AG04450 (cell line): ENCODE measurements around the gene C2CD5. TPM values are rescaled to one million over a fixed set of nuclear protein-coding genes. Genes with fewer than 3 reads are reported as not detected.
"Not testable (repeated sequence)": the region's sequence is repeated elsewhere in the genome, so short reads cannot be mapped to it uniquely, and the experiment has no call there.

Experiments used
- CTCF ChIA-PET: fragments of 300-600, 350-600 bp; formaldehyde crosslinking; extraction: SDS; loops from one replicate; lab custom pipeline; 2022; ENCODE audit warnings: antibody characterized with exemption, inconsistent platforms; lab: Charles Lee
- POLR2A ChIA-PET: fragments of 350-600 bp; formaldehyde crosslinking; extraction: SDS; loops from one replicate; lab custom pipeline; 2021; ENCODE audit warnings: antibody characterized with exemption, inconsistent platforms; lab: Yijun Ruan, JAX
- DNase-seq: peaks from one replicate; pipeline ENCODE4 v3.0.0-alpha.2; 2011; ENCODE audit warnings: low read depth, low spot score
- H3K27ac ChIP-seq: one replicate; pipeline ENCODE4 v1.5.1; 2012; ENCODE audit warnings: low read depth, low read length, control low read depth
- H3K27me3 ChIP-seq: one replicate; pipeline ENCODE4 v1.6.0; 2012; ENCODE audit warnings: low read length; ENCODE audit not compliant: control insufficient read depth, insufficient read depth
- H3K4me3 ChIP-seq: 2 replicates; pipeline ENCODE4 v1.5.1; 2011; ENCODE audit warnings: mild to moderate bottlenecking, low read depth, low read length, control low read depth
- H3K9me3 ChIP-seq: 2 replicates; pipeline ENCODE4 v1.5.1; 2012; ENCODE audit warnings: low read length; ENCODE audit not compliant: control insufficient read depth, insufficient read depth
- CTCF ChIP-seq: IDR thresholded peaks from 2 replicates; pipeline ENCODE4 v1.5.1; 2011; ENCODE audit warnings: low read depth, low read length, control low read depth, inconsistent platforms
- polyA plus RNA-seq: library from polyadenylated mRNA; depleted of rRNA; stranded (reverse); fragments of >200 nt; gene quantifications from 2 replicates; pipeline ENCODE4 v1.2.3, GENCODE V29; 2011

C2CD5 gene
- polyA plus RNA-seq, 1 experiment: 38.3 TPM

DNA sequence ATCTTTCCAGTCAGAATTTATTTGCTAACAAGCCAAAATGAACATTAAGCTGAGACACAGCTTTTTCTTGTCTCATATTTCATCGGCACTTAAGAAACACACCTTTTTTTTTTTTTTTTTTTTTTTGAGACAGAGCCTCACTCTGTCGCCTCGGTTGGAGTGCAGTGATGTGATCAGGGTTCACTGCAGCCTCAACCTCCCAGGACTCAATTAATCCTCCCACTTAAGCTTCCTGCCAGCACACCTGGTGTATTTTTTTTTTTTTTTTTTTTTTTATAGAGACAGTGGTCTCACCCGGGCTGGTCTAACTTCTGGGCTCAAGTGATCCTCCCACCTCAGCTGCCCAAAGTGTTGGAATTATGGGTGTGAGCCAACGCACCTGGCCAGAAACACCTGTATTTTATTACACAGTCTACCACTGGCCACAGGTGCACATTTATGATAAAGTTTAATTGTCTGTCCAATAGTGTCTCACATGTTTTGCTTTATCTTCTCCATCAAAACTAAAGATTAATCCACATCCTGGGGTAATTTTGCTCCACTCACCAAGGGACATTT lies 62.7 kb downstream of the C2CD5 start:
- ChIA-PET CTCF (interaction anchor here (0.6 to 1.1 kb wide), 4 partner anchors 9 to 27 kb away, joined by 3 to 6 read pairs (median 4); no protein-coding TSS in a partner anchor), POLR2A (no interaction called here)
- H3K9me3 ChIP-seq: no peaks in the 10 kb centered on the region
- H3K4me3 ChIP-seq: no peak overlapping the region
- no peaks in the 10 kb centered on the region for H3K27me3 ChIP-seq
- H3K27ac ChIP-seq: no peak overlapping the region
- TF ChIP-seq CTCF: no peak
- DNase-seq: no peak

- H3K4me3 ChIP-seq, H3K27me3 ChIP-seq, H3K27ac ChIP-seq, DNase-seq, H3K9me3 ChIP-seq, POLR2A ChIA-PET: not testable (repeated sequence)
- CTCF ChIA-PET: interaction anchor here (0.7 to 1.1 kb wide), 2 partner anchors 21 kb away, joined by 4 to 6 read pairs; no protein-coding TSS in a partner anchor
Measured at GRCh38 chr12:22480814-22481213, 63.5 kb downstream of the C2CD5 start.

- ChIA-PET POLR2A (no interaction called here), CTCF (interaction anchor here (0.7 kb wide), 1 partner anchor 21 kb away, joined by 4 read pairs; no protein-coding TSS in a partner anchor)
- no peaks in the 10 kb centered on the region for H3K27me3 ChIP-seq
- H3K27ac ChIP-seq: no peak overlapping the region
- no peak for TF ChIP-seq CTCF
- H3K4me3 ChIP-seq: no peak overlapping the region
- no peak for DNase-seq
- H3K9me3 ChIP-seq: no peaks in the 10 kb centered on the region
Measured at GRCh38 chr12:22480016-22480415, 64.3 kb downstream of the C2CD5 start.

DNA sequence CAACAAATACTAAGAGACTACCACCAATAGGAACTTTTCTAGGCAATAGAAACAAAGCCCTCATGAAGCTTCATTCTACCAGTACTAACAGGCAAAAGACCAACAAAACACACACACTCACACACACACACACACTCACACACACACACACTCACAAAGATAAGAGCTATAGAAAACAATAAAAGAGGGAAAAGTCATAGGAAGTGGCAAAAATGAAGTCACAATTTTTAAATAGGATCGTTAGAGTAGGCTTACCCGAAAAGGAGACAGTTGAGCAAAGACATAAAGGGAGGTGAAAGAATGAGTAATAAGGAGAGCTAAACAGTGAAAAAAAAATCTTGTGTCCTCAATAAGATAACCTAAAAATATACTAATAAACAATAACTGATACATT lies 66.5 kb downstream of the C2CD5 start:
- DNase-seq: no peak
- H3K27me3 ChIP-seq: no peaks in the 10 kb centered on the region
- H3K9me3 ChIP-seq: no peaks in the 10 kb centered on the region
- ChIA-PET CTCF (interaction anchor here (8.3 kb wide), 1 partner anchor 18 kb away, joined by 61 read pairs; no protein-coding TSS in a partner anchor), POLR2A (interaction anchor here (0.5 to 0.8 kb wide), 2 partner anchors 67 to 427 kb away, joined by 3 read pairs; partner anchors contain the start of gene C2CD5)
- H3K27ac ChIP-seq: no peak overlapping the region
- no peak for TF ChIP-seq CTCF
- H3K4me3 ChIP-seq: no peak overlapping the region

DNA sequence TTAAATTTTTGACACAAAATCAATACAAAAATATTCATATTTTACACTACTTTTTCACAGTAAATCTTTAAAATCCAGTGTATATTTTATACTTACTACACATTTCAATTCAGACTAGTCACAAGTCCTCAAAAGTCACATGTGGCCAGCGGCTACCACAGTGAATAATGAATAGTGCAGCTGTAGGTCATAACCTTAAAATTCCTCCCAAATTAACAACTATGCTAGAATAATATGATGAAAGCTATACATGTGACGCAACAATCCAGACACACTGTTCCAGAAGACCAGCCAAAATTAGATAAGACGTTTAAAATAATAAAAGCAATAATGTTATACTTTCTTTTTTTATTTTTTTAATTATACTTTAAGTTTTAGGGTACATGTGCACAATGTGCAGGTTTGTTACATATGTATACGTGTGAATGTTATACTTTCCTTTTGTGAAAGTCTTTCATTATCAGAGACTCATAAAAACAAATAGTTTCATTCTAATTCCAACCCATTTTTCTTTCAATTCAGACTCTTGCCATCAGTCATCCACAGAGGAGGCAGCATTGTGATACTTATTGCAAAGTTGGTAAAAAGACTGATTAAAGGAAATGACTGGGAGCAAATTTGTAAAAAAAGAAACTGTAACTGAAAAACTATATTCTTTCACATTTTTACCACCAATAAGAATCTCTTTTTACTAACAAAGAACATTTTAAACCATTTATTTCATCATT lies 67.0 kb downstream of the C2CD5 start:
- H3K27me3 ChIP-seq: no peaks in the 10 kb centered on the region
- no peak for TF ChIP-seq CTCF
- ChIA-PET POLR2A (interaction anchor here (0.5 to 0.8 kb wide), 2 partner anchors 67 to 427 kb away, joined by 3 read pairs; partner anchors contain the start of gene C2CD5), CTCF (interaction anchor here (8.3 kb wide), 1 partner anchor 17 kb away, joined by 61 read pairs; no protein-coding TSS in a partner anchor)
- no peak overlapping the region for H3K27ac ChIP-seq
- DNase-seq: peak; percentile 32
- H3K4me3 ChIP-seq: no peak overlapping the region
- H3K9me3 ChIP-seq: no peaks in the 10 kb centered on the region
